Vagina (tissue), 2 donors: ENCODE measurements around the gene MC3R. TPM values are rescaled to one million over a fixed set of nuclear protein-coding genes. Genes with fewer than 3 reads are reported as not detected.

Experiments
- DNase-seq, 2 donors: peaks; one replicate each; pipeline ENCODE4 v3.0.0-alpha.2; 2017; ENCODE audit errors: extremely low spot score in 2 of 2
- H3K27ac ChIP-seq: fragments of 200-600 bp; sonication (generic); one replicate; pipeline ENCODE4 v1.5.1; 2019
- H3K27me3 ChIP-seq: fragments of 200-600 bp; sonication (generic); one replicate; pipeline ENCODE4 v1.5.1; 2019
- H3K36me3 ChIP-seq, 2 donors: fragments of 200-600 bp; sonication (generic); one replicate each; pipeline ENCODE4 v1.5.1; 2017 to 2019
- H3K4me1 ChIP-seq: fragments of 200-600 bp; sonication (generic); one replicate; pipeline ENCODE4 v1.5.1; 2019
- H3K4me3 ChIP-seq, 2 donors: fragments of 200-600 bp; sonication (generic); 1 replicate in 1 of 2; 2 replicates in 1 of 2; pipeline ENCODE4 v1.5.1; 2016 to 2019
- H3K9me3 ChIP-seq: fragments of 200-600 bp; sonication (generic); one replicate; pipeline ENCODE4 v1.5.1; 2019
- POLR2A ChIP-seq, 2 donors: fragments of 450-650 bp; IDR thresholded peaks; one replicate each; pipeline ENCODE4 v1.6.1; 2017; ENCODE audit warnings: antibody characterized with exemption in 2 of 2, mild to moderate bottlenecking in 2 of 2, moderate library complexity in 2 of 2
- POLR2AphosphoS5 ChIP-seq, 2 donors: sonication (generic); formaldehyde crosslinking; IDR thresholded peaks; one replicate each; pipeline ENCODE4 v1.9.0; 2017; ENCODE audit warnings: antibody characterized with exemption in 2 of 2, mild to moderate bottlenecking in 2 of 2, low read depth in 1 of 2; ENCODE audit not compliant: insufficient read depth in 1 of 2
- intact Hi-C: fragments of 100-400 bp; cut with DNase I; formaldehyde crosslinking; loops from one replicate; pipeline ENCODE4 v1.15.1; 2023
- total RNA-seq: library from RNA; depleted of rRNA; stranded (reverse); fragments of >200 nt; gene quantifications from one replicate; pipeline ENCODE4 v1.2.3, GENCODE V29; 2016
- TF ChIP-seq, protein P1 (sequence below), 3 experiments: fragments of 450-650 bp in 2 of 3; fragments of 200-600 bp in 1 of 3; sonication (generic) in 1 of 3; IDR thresholded peaks; one replicate each; pipeline ENCODE4 v1.5.1; 2017 to 2019; ENCODE audit warnings: antibody characterized with exemption in 3 of 3, mild to moderate bottlenecking in 2 of 3, moderate library complexity in 2 of 3

Gene MC3R
- total RNA-seq, 1 donor from 2014 or later, result not detected

DNA sequence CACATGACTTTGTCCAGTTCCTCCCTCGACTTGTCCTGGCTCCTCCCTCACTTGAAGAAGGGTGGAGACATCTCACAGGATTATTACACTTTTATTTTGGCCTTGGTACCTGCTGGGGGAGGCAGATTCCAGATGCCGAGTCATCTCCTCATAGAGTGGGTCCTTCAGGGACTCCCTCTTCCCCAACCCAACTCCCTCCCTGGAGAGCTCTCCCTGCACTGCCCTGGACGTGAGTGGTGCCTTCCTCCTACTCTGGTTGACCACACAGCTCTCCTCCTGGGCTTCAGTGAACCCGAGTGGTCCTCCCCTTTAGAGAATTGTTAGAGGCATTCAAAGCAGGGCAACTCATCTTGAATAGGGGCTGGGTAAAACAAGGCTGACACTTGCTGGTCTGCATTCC lies 40.9 kb upstream of the MC3R start:
- no peak overlapping the region for H3K4me3 ChIP-seq
- H3K4me1 ChIP-seq, result no peaks in the 10 kb centered on the region
- TF ChIP-seq POLR2A (IDR thresholded peaks at IDR 0.05), result no peak
- TF ChIP-seq, protein P1, sequence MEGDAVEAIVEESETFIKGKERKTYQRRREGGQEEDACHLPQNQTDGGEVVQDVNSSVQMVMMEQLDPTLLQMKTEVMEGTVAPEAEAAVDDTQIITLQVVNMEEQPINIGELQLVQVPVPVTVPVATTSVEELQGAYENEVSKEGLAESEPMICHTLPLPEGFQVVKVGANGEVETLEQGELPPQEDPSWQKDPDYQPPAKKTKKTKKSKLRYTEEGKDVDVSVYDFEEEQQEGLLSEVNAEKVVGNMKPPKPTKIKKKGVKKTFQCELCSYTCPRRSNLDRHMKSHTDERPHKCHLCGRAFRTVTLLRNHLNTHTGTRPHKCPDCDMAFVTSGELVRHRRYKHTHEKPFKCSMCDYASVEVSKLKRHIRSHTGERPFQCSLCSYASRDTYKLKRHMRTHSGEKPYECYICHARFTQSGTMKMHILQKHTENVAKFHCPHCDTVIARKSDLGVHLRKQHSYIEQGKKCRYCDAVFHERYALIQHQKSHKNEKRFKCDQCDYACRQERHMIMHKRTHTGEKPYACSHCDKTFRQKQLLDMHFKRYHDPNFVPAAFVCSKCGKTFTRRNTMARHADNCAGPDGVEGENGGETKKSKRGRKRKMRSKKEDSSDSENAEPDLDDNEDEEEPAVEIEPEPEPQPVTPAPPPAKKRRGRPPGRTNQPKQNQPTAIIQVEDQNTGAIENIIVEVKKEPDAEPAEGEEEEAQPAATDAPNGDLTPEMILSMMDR (IDR thresholded peaks at IDR 0.05), result no peak
- no peak for TF ChIP-seq POLR2AphosphoS5 (IDR thresholded peaks at IDR 0.05; ENCODE audit: insufficient read depth in 1 of 2, low read depth in 1 of 2)
- H3K27me3 ChIP-seq, result no peaks in the 10 kb centered on the region
- H3K36me3 ChIP-seq, result no peaks in the 10 kb centered on the region
- no peak for DNase-seq
- no peaks in the 10 kb centered on the region for H3K9me3 ChIP-seq
- H3K27ac ChIP-seq, result no peak overlapping the region
- intact Hi-C loops, result no loop called here

DNA sequence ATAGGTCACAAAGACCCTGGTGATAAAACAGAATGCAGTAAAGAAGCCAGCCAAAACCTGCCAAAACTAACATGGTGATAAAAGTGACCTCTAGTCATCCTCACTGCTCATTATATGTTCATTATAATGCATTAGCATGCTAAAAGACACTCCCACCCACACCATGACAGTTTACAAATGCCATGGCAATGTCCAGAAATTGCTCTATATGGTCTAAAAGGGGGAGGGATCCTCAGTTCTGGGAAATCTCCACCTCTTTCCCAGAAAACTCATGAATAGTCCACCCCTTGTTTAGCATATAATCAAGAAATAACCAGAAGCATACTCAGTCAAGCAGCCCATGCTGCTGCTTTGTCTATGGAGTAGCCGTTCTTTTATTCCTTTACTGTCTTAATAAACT lies 40.4 kb upstream of the MC3R start:
- H3K4me1 ChIP-seq, result no peaks in the 10 kb centered on the region
- DNase-seq, result no peak
- no peaks in the 10 kb centered on the region for H3K36me3 ChIP-seq
- no peak overlapping the region for H3K4me3 ChIP-seq
- no peak overlapping the region for H3K27ac ChIP-seq
- TF ChIP-seq POLR2AphosphoS5 (IDR thresholded peaks at IDR 0.05; ENCODE audit: insufficient read depth in 1 of 2, low read depth in 1 of 2), result no peak
- TF ChIP-seq POLR2A (IDR thresholded peaks at IDR 0.05), result no peak
- TF ChIP-seq, protein P1 (IDR thresholded peaks at IDR 0.05), result no peak
- intact Hi-C loops, result no loop called here
- no peaks in the 10 kb centered on the region for H3K27me3 ChIP-seq
- H3K9me3 ChIP-seq, result no peaks in the 10 kb centered on the region

DNA sequence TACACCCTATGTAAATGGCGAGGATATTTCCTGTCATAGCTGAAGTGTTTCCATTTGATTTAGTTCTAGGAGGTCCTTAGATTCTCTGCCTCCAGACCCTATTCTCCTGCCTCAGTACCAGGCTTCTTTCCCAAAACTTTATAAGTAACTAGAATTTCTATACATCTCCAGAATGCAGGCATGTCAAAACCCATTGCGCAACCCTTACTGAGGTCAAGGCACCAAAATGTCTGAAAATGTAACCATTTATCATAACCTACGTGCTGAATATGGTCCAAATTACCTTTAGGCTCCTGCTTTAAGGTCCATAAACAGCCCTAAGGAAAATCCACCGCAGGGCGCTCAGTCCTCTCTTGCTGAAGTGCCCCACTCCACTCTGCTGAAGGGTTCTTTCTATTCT lies 37.5 kb upstream of the MC3R start:
- intact Hi-C loops, result no loop called here
- no peak overlapping the region for H3K4me3 ChIP-seq
- H3K27me3 ChIP-seq, result no peaks in the 10 kb centered on the region
- TF ChIP-seq, protein P1 (IDR thresholded peaks at IDR 0.05), result no peak
- no peak for TF ChIP-seq POLR2A (IDR thresholded peaks at IDR 0.05)
- no peak for TF ChIP-seq POLR2AphosphoS5 (IDR thresholded peaks at IDR 0.05; ENCODE audit: insufficient read depth in 1 of 2, low read depth in 1 of 2)
- H3K36me3 ChIP-seq, result no peaks in the 10 kb centered on the region
- DNase-seq, result no peak
- no peaks in the 10 kb centered on the region for H3K9me3 ChIP-seq
- no peak overlapping the region for H3K27ac ChIP-seq
- no peaks in the 10 kb centered on the region for H3K4me1 ChIP-seq

DNA sequence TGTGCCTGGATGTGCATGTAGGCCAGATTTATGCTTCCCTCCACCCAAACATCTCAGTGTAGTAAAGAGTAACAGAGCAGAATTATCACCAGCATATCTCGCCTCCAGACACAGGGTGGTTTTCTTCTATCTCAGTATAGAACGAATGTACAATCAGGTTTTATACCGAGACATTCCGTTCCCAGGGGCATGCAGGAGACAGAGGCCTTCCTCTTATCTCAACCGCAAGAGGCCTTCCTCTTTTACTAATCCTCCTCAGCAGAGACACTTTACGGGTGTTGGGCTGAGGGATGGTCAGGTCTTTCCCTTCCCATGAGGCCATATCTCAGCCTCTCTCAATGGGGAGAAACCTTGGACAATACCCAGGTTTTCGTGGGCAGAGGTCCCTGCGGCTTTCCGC lies 36.4 kb upstream of the MC3R start:
- Histone ChIP-seq H3K9me3 (no peaks in the 10 kb centered on the region), H3K4me1 (no peaks in the 10 kb centered on the region), H3K27me3 (no peaks in the 10 kb centered on the region), H3K4me3 (no peak overlapping the region), H3K36me3 (no peaks in the 10 kb centered on the region), H3K27ac (no peak overlapping the region)
- TF ChIP-seq POLR2AphosphoS5 (IDR thresholded peaks at IDR 0.05; ENCODE audit: insufficient read depth in 1 of 2, low read depth in 1 of 2) (no peak), POLR2A (IDR thresholded peaks at IDR 0.05) (no peak)
- TF ChIP-seq, protein P1 (IDR thresholded peaks at IDR 0.05), result no peak
- intact Hi-C loops, result no loop called here
- DNase-seq, result no peak

DNA sequence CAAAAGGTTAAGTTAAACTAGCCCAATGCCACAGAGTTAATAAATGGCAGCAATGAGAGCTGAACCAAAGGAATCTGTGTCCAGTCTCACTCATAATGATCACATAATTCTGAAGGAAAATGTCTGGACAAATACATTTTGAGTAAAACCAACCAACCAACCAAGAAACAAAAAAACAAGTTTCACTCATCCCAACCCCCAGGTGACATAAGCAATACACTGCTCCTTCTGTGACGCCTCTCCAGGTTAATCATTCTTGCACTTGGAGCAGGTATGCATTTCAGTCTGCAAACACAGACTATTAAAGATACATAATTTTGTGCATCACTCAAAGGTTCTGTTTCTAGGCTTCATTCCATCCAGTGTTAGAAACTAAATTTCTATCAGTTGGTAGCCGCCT lies 35.2 kb upstream of the MC3R start:
- Histone ChIP-seq H3K4me3 (no peak overlapping the region), H3K27ac (no peak overlapping the region), H3K36me3 (no peaks in the 10 kb centered on the region), H3K9me3 (no peaks in the 10 kb centered on the region), H3K27me3 (no peaks in the 10 kb centered on the region), H3K4me1 (no peaks in the 10 kb centered on the region)
- DNase-seq, result no peak
- intact Hi-C loops, result no loop called here
- no peak for TF ChIP-seq POLR2A (IDR thresholded peaks at IDR 0.05)
- no peak for TF ChIP-seq POLR2AphosphoS5 (IDR thresholded peaks at IDR 0.05; ENCODE audit: insufficient read depth in 1 of 2, low read depth in 1 of 2)
- TF ChIP-seq, protein P1 (IDR thresholded peaks at IDR 0.05), result no peak
